GM12878 (cell line): Measurements from ENCODE around the gene RCHY1. TPM values are rescaled to one million over a fixed set of nuclear protein-coding genes. Genes with fewer than 3 reads are reported as not detected.

Experiments
- ATAC-seq: fragments of 200-7000 bp; cut with Tn5 transposase; 3 replicates; pipeline ENCODE4 v1.9.1; 2020; ENCODE audit warnings: mild to moderate bottlenecking, moderate library complexity
- BruUV-seq: library from RNA; stranded (reverse); fragments of 400-500 nt; replicated peaks from 2 replicates; lab custom pipeline; 2021; lab: Mats Ljungman, UMichigan
- CTCF ChIA-PET: fragments of 300-600 bp; sonication (Branson Sonifier 250); formaldehyde crosslinking; extraction: SDS; loops from one replicate; lab custom pipeline; 2021; ENCODE audit warnings: inconsistent platforms; lab: Yijun Ruan, JAX
- POLR2A ChIA-PET: fragments of 350-600 bp; formaldehyde crosslinking; extraction: SDS; loops from one replicate; lab custom pipeline; 2021; ENCODE audit warnings: inconsistent platforms; lab: Charles Lee
- RAD21 ChIA-PET: fragments of 300-600 bp; sonication (Branson Sonifier 250); formaldehyde crosslinking; loops from one replicate; lab custom pipeline; 2023; ENCODE audit warnings: antibody characterized with exemption; ENCODE audit not compliant: unreplicated experiment; lab: Charles Lee
- SMC1A ChIA-PET: fragments of 300-600 bp; sonication (Branson Sonifier 250); formaldehyde crosslinking; loops from one replicate; lab custom pipeline; 2023; ENCODE audit not compliant: unreplicated experiment, uncharacterized antibody; lab: Charles Lee
- DNase-seq: peaks from one replicate; pipeline ENCODE4 v3.0.0-alpha.2; 2011; ENCODE audit warnings: low read depth, low spot score
- FAIRE-seq: peaks from 3 replicates; lab custom pipeline; 2011; peaks lifted over from hg19 to GRCh38; lab: Jason Lieb, UNC
- H2AFZ ChIP-seq: 2 replicates; pipeline ENCODE4 v1.6.0; 2011; ENCODE audit warnings: low read depth, low read length, control low read depth; ENCODE audit not compliant: control insufficient read depth
- H3K27ac ChIP-seq: 2 replicates; pipeline ENCODE4 v1.5.1; 2011; ENCODE audit warnings: control low read depth; ENCODE audit not compliant: control insufficient read depth, insufficient read depth
- H3K27me3 ChIP-seq, 2 experiments: replicated peaks in 1 of 2; 2 replicates each; pipeline versions ENCODE4 v1.6.0 to v1.6.1; 2011; ENCODE audit warnings: low read length in 1 of 2; ENCODE audit not compliant: control insufficient read depth in 2 of 2, insufficient read depth in 2 of 2
- H3K36me3 ChIP-seq, 2 experiments: 2 replicates each; pipeline ENCODE4 v1.5.1; 2011; ENCODE audit warnings: low read length in 1 of 2; ENCODE audit not compliant: control insufficient read depth in 2 of 2, insufficient read depth in 2 of 2
- H3K4me1 ChIP-seq: 2 replicates; pipeline ENCODE4 v1.6.1; 2011; ENCODE audit warnings: mild to moderate bottlenecking, low read length, moderate library complexity, mixed read lengths; ENCODE audit not compliant: control insufficient read depth, insufficient read depth
- H3K4me2 ChIP-seq: 2 replicates; pipeline ENCODE4 v1.6.0; 2011; ENCODE audit warnings: control low read depth; ENCODE audit not compliant: control insufficient read depth, insufficient read depth
- H3K4me3 ChIP-seq: fragments of 200-600 bp; sonication (generic); 2 replicates; pipeline ENCODE4 v1.5.1; 2016
- H3K79me2 ChIP-seq: 2 replicates; pipeline ENCODE4 v1.6.0; 2011; ENCODE audit warnings: low read length; ENCODE audit not compliant: control insufficient read depth, insufficient read depth
- H3K9ac ChIP-seq: 2 replicates; pipeline ENCODE4 v1.8.0; 2011; ENCODE audit warnings: low read length, control low read depth, mixed read lengths; ENCODE audit not compliant: control insufficient read depth, insufficient read depth
- H3K9me3 ChIP-seq: replicated peaks from 3 replicates; pipeline ENCODE4 v1.5.1; 2011; ENCODE audit warnings: mild to moderate bottlenecking, low read length; ENCODE audit not compliant: control insufficient read depth, insufficient read depth
- H4K20me1 ChIP-seq: 2 replicates; pipeline ENCODE4 v1.6.0; 2011; ENCODE audit not compliant: control insufficient read depth, insufficient read depth
- FOXM1 ChIP-seq: IDR thresholded peaks from 2 replicates; pipeline ENCODE4 v1.6.1; 2012; ENCODE audit warnings: low read depth, mild to moderate bottlenecking, inconsistent platforms, low read length, moderate library complexity
- HDAC6 ChIP-seq: fragments of 200-600 bp; sonication (generic); IDR thresholded peaks from one replicate; pipeline ENCODE4 v1.8.0; 2017; ENCODE audit warnings: antibody characterized with exemption; ENCODE audit not compliant: unreplicated experiment
- NR2C2 ChIP-seq: IDR thresholded peaks from 2 replicates; pipeline ENCODE4 v1.6.1; 2011; ENCODE audit warnings: borderline replicate concordance, low read depth; ENCODE audit not compliant: control insufficient read depth, insufficient read length
- NR2F1 ChIP-seq: fragments of 450-650 bp; conservative IDR thresholded peaks from 2 replicates; pipeline ENCODE4 v1.6.1; 2017; ENCODE audit warnings: mild to moderate bottlenecking
- NRF1 ChIP-seq: conservative IDR thresholded peaks from 2 replicates; pipeline ENCODE4 v1.6.1; 2011; ENCODE audit warnings: mild to moderate bottlenecking, low read depth, low read length, improper control_type of control experiment
- ZNF274 ChIP-seq: IDR thresholded peaks from one replicate; pipeline ENCODE4 v1.8.0; 2011; ENCODE audit not compliant: insufficient read length, insufficient read depth
- WGBS: methylation state at CpG from one replicate; pipeline ENCODE4 v1.1.6; 2016; ENCODE audit warnings: low lambda C conversion rate; ENCODE audit not compliant: insufficient replicate concordance, insufficient coverage; ENCODE audit errors: missing lambda C conversion rate; 5-methylcytosine and 5-hydroxymethylcytosine counted together
- in situ Hi-C: fragments of 300-500 bp; cut with MboI; formaldehyde crosslinking; loops from 9 replicates; pipeline ENCODE4 v1.14.3; 2018; ENCODE audit warnings: mixed read lengths
- intact Hi-C: fragments of 100-400 bp; cut with micrococcal nuclease; formaldehyde crosslinking; loops from one replicate; pipeline ENCODE4 v1.14.2; 2022; ENCODE audit not compliant: unreplicated experiment
- polyA plus RNA-seq, 11 experiments: library from polyadenylated mRNA; depleted of rRNA in 4 of 11; unstranded in 6 of 11; stranded (reverse) in 5 of 11; fragments of >200 nt; fragmentation: Nextera tagmentation in 4 of 11; fragmentation: Illumina TruSeq in 1 of 11; extraction: Ambion mirVana in 4 of 11; extraction: Trizol in 1 of 11; gene quantifications; 1 replicate in 1 of 11; 2 replicates in 10 of 11; pipeline versions ENCODE4 v1.2.1 to v1.2.3, GENCODE V29; 2011 to 2016; ENCODE audit warnings: inconsistent platforms in 2 of 11, missing spikeins in 2 of 11, low read depth in 1 of 11
- total RNA-seq, 4 experiments: library from RNA; depleted of rRNA in 3 of 4; stranded (reverse); fragments of >200 nt in 3 of 4; fragmentation: Illumina TruSeq in 1 of 4; extraction: Trizol in 1 of 4; gene quantifications; 2 replicates each; pipeline versions ENCODE4 v1.2.1 to v1.2.3, GENCODE V29; 2013 to 2021
- TF ChIP-seq, protein P1 (sequence below): IDR thresholded peaks from 2 replicates; pipeline ENCODE4 v1.6.1; 2012; ENCODE audit warnings: low read length, inconsistent platforms

The RCHY1 gene
- total and polyA plus RNA-seq, 10 of the 15 experiments (the other 5 are each of a cell fraction or from before 2014, with no cell fraction given): 12.0 to 50.6 (median 26.4) TPM

DNA sequence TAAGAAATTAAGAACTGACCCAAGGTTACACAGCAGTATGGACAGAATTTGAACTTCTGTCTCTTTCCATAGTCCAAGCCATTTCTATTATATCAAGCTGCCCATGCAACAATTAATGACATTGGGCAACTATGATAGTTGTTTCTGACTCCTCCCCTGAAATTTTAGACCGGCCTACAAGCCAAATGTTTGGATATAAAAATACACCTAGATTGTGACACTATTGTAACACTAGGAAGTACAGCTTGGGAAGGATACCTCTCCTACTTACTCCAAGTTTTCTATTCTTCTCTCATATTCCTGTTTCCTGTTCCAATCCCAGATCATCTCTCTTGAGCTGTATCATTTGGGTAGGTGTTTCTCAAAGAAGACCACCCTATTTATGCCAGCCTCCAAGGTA is 43.5 kb downstream of the RCHY1 start:
- H3K36me3 ChIP-seq: no peaks in the 10 kb centered on the region
- ChIA-PET RAD21 (no interaction called here), CTCF (interaction anchor here (0.5 kb wide), 1 partner anchor 812 kb away, joined by 3 read pairs; no protein-coding TSS in a partner anchor), SMC1A (no interaction called here), POLR2A (no interaction called here)
- no peaks in the 10 kb centered on the region for H3K9me3 ChIP-seq
- no peaks in the 10 kb centered on the region for H4K20me1 ChIP-seq
- no TSS peak for BruUV-seq
- no peak for FAIRE-seq
- H3K27me3 ChIP-seq: no peaks in the 10 kb centered on the region
- no peak overlapping the region for H2AFZ ChIP-seq
- H3K4me2 ChIP-seq: no peak overlapping the region
- TF ChIP-seq HDAC6 (no peak), NRF1 (no peak), FOXM1 (no peak), NR2C2 (no peak), NR2F1 (no peak), ZNF274 (no peak)
- TF ChIP-seq, protein P1, sequence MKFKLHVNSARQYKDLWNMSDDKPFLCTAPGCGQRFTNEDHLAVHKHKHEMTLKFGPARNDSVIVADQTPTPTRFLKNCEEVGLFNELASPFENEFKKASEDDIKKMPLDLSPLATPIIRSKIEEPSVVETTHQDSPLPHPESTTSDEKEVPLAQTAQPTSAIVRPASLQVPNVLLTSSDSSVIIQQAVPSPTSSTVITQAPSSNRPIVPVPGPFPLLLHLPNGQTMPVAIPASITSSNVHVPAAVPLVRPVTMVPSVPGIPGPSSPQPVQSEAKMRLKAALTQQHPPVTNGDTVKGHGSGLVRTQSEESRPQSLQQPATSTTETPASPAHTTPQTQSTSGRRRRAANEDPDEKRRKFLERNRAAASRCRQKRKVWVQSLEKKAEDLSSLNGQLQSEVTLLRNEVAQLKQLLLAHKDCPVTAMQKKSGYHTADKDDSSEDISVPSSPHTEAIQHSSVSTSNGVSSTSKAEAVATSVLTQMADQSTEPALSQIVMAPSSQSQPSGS: no peak
- intact Hi-C loops: no loop called here
- no peaks in the 10 kb centered on the region for H3K79me2 ChIP-seq
- no peak overlapping the region for H3K4me3 ChIP-seq
- no peaks in the 10 kb centered on the region for H3K4me1 ChIP-seq
- no peak overlapping the region for H3K9ac ChIP-seq
- DNase-seq: no peak
- in situ Hi-C loops: no loop called here
- no peak for ATAC-seq
- H3K27ac ChIP-seq: no peak overlapping the region
- WGBS: 100% methylated on average over 1 of the region's 1 CpG
